Panc1 (cell line): ENCODE data around the gene PDE11A.

Experiments
- POLR2AphosphoS5 ChIP-seq: IDR thresholded peaks from 2 replicates; pipeline ENCODE4 v1.6.1; 2012; ENCODE audit warnings: mild to moderate bottlenecking, low read depth, low read length, moderate library complexity
- REST ChIP-seq, 2 experiments: IDR thresholded peaks; 2 replicates each; pipeline ENCODE4 v1.6.1; 2011 to 2012; ENCODE audit warnings: low read depth in 2 of 2, control low read depth in 1 of 2, low read length in 1 of 2, mild to moderate bottlenecking in 1 of 2, moderate library complexity in 1 of 2; ENCODE audit not compliant: insufficient read depth in 1 of 2
- SIN3A ChIP-seq: IDR thresholded peaks from 2 replicates; pipeline ENCODE4 v1.6.1; 2012; ENCODE audit warnings: low read depth, mild to moderate bottlenecking, low read length, moderate library complexity, borderline replicate concordance; ENCODE audit not compliant: insufficient read depth
- TCF7L2 ChIP-seq: IDR thresholded peaks from 2 replicates; pipeline ENCODE4 v1.6.1; 2011; ENCODE audit warnings: mild to moderate bottlenecking, low read depth, low read length, inconsistent platforms
- TF ChIP-seq, protein P1 (sequence below): fragments of 450-650 bp; IDR thresholded peaks from 2 replicates; pipeline ENCODE4 v1.5.1; 2017; ENCODE audit warnings: mild to moderate bottlenecking

GRCh38 chr2:177619461-177619860 is 453.1 kb downstream of the PDE11A start:
- TF ChIP-seq, protein P1, sequence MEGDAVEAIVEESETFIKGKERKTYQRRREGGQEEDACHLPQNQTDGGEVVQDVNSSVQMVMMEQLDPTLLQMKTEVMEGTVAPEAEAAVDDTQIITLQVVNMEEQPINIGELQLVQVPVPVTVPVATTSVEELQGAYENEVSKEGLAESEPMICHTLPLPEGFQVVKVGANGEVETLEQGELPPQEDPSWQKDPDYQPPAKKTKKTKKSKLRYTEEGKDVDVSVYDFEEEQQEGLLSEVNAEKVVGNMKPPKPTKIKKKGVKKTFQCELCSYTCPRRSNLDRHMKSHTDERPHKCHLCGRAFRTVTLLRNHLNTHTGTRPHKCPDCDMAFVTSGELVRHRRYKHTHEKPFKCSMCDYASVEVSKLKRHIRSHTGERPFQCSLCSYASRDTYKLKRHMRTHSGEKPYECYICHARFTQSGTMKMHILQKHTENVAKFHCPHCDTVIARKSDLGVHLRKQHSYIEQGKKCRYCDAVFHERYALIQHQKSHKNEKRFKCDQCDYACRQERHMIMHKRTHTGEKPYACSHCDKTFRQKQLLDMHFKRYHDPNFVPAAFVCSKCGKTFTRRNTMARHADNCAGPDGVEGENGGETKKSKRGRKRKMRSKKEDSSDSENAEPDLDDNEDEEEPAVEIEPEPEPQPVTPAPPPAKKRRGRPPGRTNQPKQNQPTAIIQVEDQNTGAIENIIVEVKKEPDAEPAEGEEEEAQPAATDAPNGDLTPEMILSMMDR: no peak
- no peak for TF ChIP-seq SIN3A
- no peak for TF ChIP-seq POLR2AphosphoS5
- TF ChIP-seq REST (IDR thresholded peaks at IDR 0.05; ENCODE audit: insufficient read depth in 1 of 2, low read depth in 2 of 2, low read length in 1 of 2): no peak
- TF ChIP-seq TCF7L2: no peak
